ENCODE data around the gene HOMER2.
"Not testable (repeated sequence)": the region's sequence is repeated elsewhere in the genome, so short reads cannot be mapped to it uniquely, and the experiment has no call there.

Gene HOMER2

GRCh38 chr15:82910721-82911120, 41.8 kb downstream of the HOMER2 start:
- TF ChIP-seq POLR2A (IDR thresholded peaks at IDR 0.05; ENCODE audit: low read depth, low read length) = no peak
- no peak for FAIRE-seq

GRCh38 chr15:82909080-82909815, 43.3 kb downstream of the HOMER2 start:
- TF ChIP-seq POLR2A (IDR thresholded peaks at IDR 0.05; ENCODE audit: low read depth, low read length) = no peak
- FAIRE-seq (no peak), DNase-seq (ENCODE audit: insufficient read length, low spot score) (no peak)

More at GRCh38 chr15:82910721-82911120, 41.8 kb downstream of the HOMER2 start:
- DNase-seq (ENCODE audit: insufficient read length, low spot score) = no peak

GRCh38 chr15:82907350-82907749, 45.2 kb downstream of the HOMER2 start:
- DNase-seq (ENCODE audit: insufficient read length, low spot score) (no peak), FAIRE-seq (no peak)
- TF ChIP-seq POLR2A (IDR thresholded peaks at IDR 0.05; ENCODE audit: low read depth, low read length) = no peak

- no peak for FAIRE-seq
- no peak for DNase-seq (ENCODE audit: insufficient read length, low spot score)
- TF ChIP-seq POLR2A (IDR thresholded peaks at IDR 0.05; ENCODE audit: low read depth, low read length) = no peak
Observed at GRCh38 chr15:82904574-82904973, 47.9 kb downstream of the HOMER2 start.

- DNase-seq (ENCODE audit: insufficient read length, low spot score) = no peak
Observed at GRCh38 chr15:82903511-82903910, 49.0 kb downstream of the HOMER2 start.

GRCh38 chr15:82901114-82901805, 51.3 kb downstream of the HOMER2 start:
- FAIRE-seq (no peak), DNase-seq (ENCODE audit: insufficient read length, low spot score) (no peak)
- TF ChIP-seq POLR2A (IDR thresholded peaks at IDR 0.05; ENCODE audit: low read depth, low read length) = no peak

More at GRCh38 chr15:82903511-82903910, 49.0 kb downstream of the HOMER2 start:
- FAIRE-seq = no peak
- TF ChIP-seq POLR2A (IDR thresholded peaks at IDR 0.05; ENCODE audit: low read depth, low read length) = no peak

GRCh38 chr15:82900511-82901060, 51.9 kb downstream of the HOMER2 start:
- no peak for DNase-seq (ENCODE audit: insufficient read length, low spot score)
- FAIRE-seq = no peak
- TF ChIP-seq POLR2A (IDR thresholded peaks at IDR 0.05; ENCODE audit: low read depth, low read length) = no peak

- no peak for TF ChIP-seq POLR2A (IDR thresholded peaks at IDR 0.05; ENCODE audit: low read depth, low read length)
- DNase-seq (ENCODE audit: insufficient read length, low spot score) = no peak
- FAIRE-seq = no peak
Observed at GRCh38 chr15:82898961-82899360, 53.6 kb downstream of the HOMER2 start.

GRCh38 chr15:82895983-82896382, 56.5 kb downstream of the HOMER2 start:
- FAIRE-seq (no peak), DNase-seq (ENCODE audit: insufficient read length, low spot score) (no peak)
- no peak for TF ChIP-seq POLR2A (IDR thresholded peaks at IDR 0.05; ENCODE audit: low read depth, low read length)

- DNase-seq (ENCODE audit: insufficient read length, low spot score) (no peak), FAIRE-seq (no peak)
- TF ChIP-seq POLR2A (IDR thresholded peaks at IDR 0.05; ENCODE audit: low read depth, low read length) = no peak
Observed at GRCh38 chr15:82894971-82895520, 57.5 kb downstream of the HOMER2 start.

GRCh38 chr15:82893473-82893872, 59.0 kb downstream of the HOMER2 start:
- DNase-seq (ENCODE audit: insufficient read length, low spot score); FAIRE-seq: not testable (repeated sequence)

- DNase-seq (ENCODE audit: insufficient read length, low spot score) = no peak
- TF ChIP-seq POLR2A (IDR thresholded peaks at IDR 0.05; ENCODE audit: low read depth, low read length) = no peak
- no peak for FAIRE-seq
Observed at GRCh38 chr15:82892573-82892972, 59.9 kb downstream of the HOMER2 start.

- DNase-seq (ENCODE audit: insufficient read length, low spot score) = no peak
- no peak for FAIRE-seq
- no peak for TF ChIP-seq POLR2A (IDR thresholded peaks at IDR 0.05; ENCODE audit: low read depth, low read length)
Observed at GRCh38 chr15:82890995-82891390, 61.5 kb downstream of the HOMER2 start.

GRCh38 chr15:82890338-82890994, 62.1 kb downstream of the HOMER2 start:
- DNase-seq (ENCODE audit: insufficient read length, low spot score) (no peak), FAIRE-seq (no peak)
- no peak for TF ChIP-seq POLR2A (IDR thresholded peaks at IDR 0.05; ENCODE audit: low read depth, low read length)

Measured in H54 (cell line).